Mucosa of descending colon (tissue), 3 donors: ENCODE results near the gene RBM26. TPM values are rescaled to one million over a fixed set of nuclear protein-coding genes. Genes with fewer than 3 reads are reported as not detected.

ENCODE experiments used
- ATAC-seq: fragments of 200-7000 bp; cut with Tn5 transposase; one replicate; pipeline ENCODE4 v1.9.1; 2020; ENCODE audit warnings: mild to moderate bottlenecking, moderate library complexity
- DNase-seq, 3 donors: peaks; one replicate each; pipeline ENCODE4 v3.0.0-alpha.2; 2020
- H3K36me3 ChIP-seq: fragments of 200-600 bp; one replicate; pipeline ENCODE4 v1.8.0; 2021; ENCODE audit warnings: low read depth, mild to moderate bottlenecking
- H3K4me1 ChIP-seq: fragments of 200-600 bp; one replicate; pipeline ENCODE4 v1.8.0; 2021; ENCODE audit warnings: low read depth, mild to moderate bottlenecking
- H3K4me3 ChIP-seq: fragments of 200-600 bp; one replicate; pipeline ENCODE4 v1.8.0; 2021; ENCODE audit warnings: mild to moderate bottlenecking
- H3K9me3 ChIP-seq: fragments of 200-600 bp; one replicate; pipeline ENCODE4 v1.8.0; 2021; ENCODE audit warnings: mild to moderate bottlenecking
- CTCF ChIP-seq: fragments of 200-600 bp; IDR thresholded peaks from one replicate; pipeline ENCODE4 v1.8.0; 2022; ENCODE audit warnings: antibody characterized with exemption, mild to moderate bottlenecking
- intact Hi-C, 2 donors: fragments of 100-400 bp; cut with DNase I in 1 of 2; cut with micrococcal nuclease in 1 of 2; formaldehyde crosslinking; loops; one replicate each; pipeline versions ENCODE4 v1.11.0 to v1.11.1; 2022; cut with DNase I, micrococcal nuclease
- total RNA-seq, 3 donors: library from RNA; stranded (reverse); fragmentation: NEBNext Ultra II Directional in 2 of 3; extraction: Animal tissue kit (Norgen Biotek cat#: 25700) in 2 of 3; gene quantifications; one replicate each; pipeline versions ENCODE4 v1.2.1 to v1.2.4, GENCODE V29; 2021 to 2023
- donor health status: DM: no; HTN: no; CAD: no; lungs with moderate emphysema.
- donor health status: DM: no; HTN: no; CAD: no.
- donor health status: DM: no; HTN: yes; CAD: no.

Gene RBM26
- total RNA-seq, 3 donors from 2014 or later = 34.0 to 42.8 (median 35.6) TPM

GRCh38 chr13:79365981-79366380, 40.1 kb downstream of the RBM26 start:
- H3K4me3 ChIP-seq = no peak overlapping the region
- no peaks in the 10 kb centered on the region for H3K9me3 ChIP-seq
- ATAC-seq (no peak), DNase-seq (no peak)
- no peaks in the 10 kb centered on the region for H3K4me1 ChIP-seq
- no peak for TF ChIP-seq CTCF
- intact Hi-C loops = no loop called here
- H3K36me3 ChIP-seq = no peaks in the 10 kb centered on the region

GRCh38 chr13:79361299-79361698, 44.8 kb downstream of the RBM26 start:
- no peak for TF ChIP-seq CTCF
- H3K4me1 ChIP-seq = no peaks in the 10 kb centered on the region
- H3K36me3 ChIP-seq = peaks cover 4% of the 10 kb centered on the region
- H3K9me3 ChIP-seq = no peaks in the 10 kb centered on the region
- H3K4me3 ChIP-seq = no peak overlapping the region
- ATAC-seq (no peak), DNase-seq (no peak)
- intact Hi-C loops = no loop called here

- intact Hi-C loops = no loop called here
- H3K36me3 ChIP-seq = peaks cover 12% of the 10 kb centered on the region
Measured at GRCh38 chr13:79360095-79360494, 46.0 kb downstream of the RBM26 start.

DNA sequence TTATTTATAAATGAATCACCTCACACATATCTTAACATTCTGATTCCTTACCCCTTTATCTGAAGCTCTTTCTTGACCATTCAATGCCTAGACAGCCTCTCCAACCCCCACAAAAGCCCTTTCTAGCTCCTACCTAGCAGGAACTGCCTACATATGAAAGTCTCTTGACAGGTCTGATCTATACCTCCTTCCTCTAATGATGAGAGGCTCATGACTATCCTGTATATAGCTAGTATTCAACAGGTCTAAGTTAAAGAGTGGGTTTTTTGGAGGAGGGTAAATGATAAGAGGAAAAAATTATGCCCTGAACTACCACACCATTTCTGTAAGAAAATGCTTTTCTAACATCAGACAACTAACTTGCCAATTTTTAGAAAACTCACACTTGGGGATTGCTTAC, 47.0 kb downstream of the RBM26 start:
- DNase-seq (no peak), ATAC-seq (no peak)
- H3K4me3 ChIP-seq = no peak overlapping the region
- H3K9me3 ChIP-seq = no peaks in the 10 kb centered on the region
- H3K4me1 ChIP-seq = no peaks in the 10 kb centered on the region
- no peak for TF ChIP-seq CTCF
- intact Hi-C loops = no loop called here
- H3K36me3 ChIP-seq = peaks cover 15% of the 10 kb centered on the region

More at GRCh38 chr13:79360095-79360494, 46.0 kb downstream of the RBM26 start:
- no peaks in the 10 kb centered on the region for H3K4me1 ChIP-seq
- TF ChIP-seq CTCF = no peak
- no peak for ATAC-seq
- no peak for DNase-seq
- no peaks in the 10 kb centered on the region for H3K9me3 ChIP-seq
- H3K4me3 ChIP-seq = no peak overlapping the region

- DNase-seq (no peak), ATAC-seq (no peak)
- Histone ChIP-seq H3K4me1 (no peaks in the 10 kb centered on the region), H3K9me3 (no peaks in the 10 kb centered on the region), H3K36me3 (peaks cover 15% of the 10 kb centered on the region), H3K4me3 (no peak overlapping the region)
- intact Hi-C loops = no loop called here
- no peak for TF ChIP-seq CTCF
Measured at GRCh38 chr13:79354285-79354684, 51.8 kb downstream of the RBM26 start.

DNA sequence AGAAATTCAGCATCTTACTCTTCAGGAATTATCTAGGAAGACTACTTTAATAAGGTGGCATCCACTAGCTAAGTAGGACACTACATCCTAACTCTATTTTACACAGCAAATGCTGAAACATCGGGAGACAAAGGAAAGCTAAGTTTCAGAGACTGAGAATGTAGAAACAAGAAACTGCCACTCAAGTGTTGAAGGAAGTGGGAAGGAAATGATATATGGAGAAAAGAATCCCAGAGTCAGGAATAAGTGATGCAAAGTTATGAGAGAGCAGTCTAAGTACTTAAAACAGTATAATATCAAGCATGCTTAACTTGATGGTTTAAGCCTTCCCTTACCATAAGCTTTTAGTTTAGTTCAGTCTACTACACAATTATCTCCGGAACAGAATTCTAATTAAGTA, 52.4 kb downstream of the RBM26 start:
- H3K36me3 ChIP-seq = peaks cover 15% of the 10 kb centered on the region
- intact Hi-C loops = no loop called here
- DNase-seq (no peak), ATAC-seq (no peak)
- H3K9me3 ChIP-seq = no peaks in the 10 kb centered on the region
- TF ChIP-seq CTCF = no peak
- no peaks in the 10 kb centered on the region for H3K4me1 ChIP-seq
- no peak overlapping the region for H3K4me3 ChIP-seq
